ENCODE data around the gene TSPAN32.

The TSPAN32 gene

DNA sequence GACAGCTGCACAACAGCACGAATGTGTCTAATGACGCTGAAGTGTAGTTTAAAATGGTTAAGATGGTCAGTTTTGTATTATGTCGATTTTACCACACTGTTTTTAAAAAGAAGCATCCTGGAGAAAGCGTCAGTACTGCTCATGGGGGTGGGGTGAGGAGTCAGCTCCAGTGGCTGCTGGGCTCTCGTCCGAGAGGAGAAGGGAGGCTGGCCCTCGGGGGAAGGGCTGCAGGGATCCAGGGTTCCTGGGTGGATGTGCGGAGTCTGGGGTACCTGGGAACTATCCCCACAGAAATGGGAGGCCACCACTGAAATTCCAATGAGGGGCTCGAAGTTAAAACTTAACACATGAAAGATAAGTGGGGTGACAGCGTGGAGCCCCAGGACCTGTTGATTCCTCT, 12.0 kb upstream of the TSPAN32 start:
- DNase-seq, result no peak

DNA sequence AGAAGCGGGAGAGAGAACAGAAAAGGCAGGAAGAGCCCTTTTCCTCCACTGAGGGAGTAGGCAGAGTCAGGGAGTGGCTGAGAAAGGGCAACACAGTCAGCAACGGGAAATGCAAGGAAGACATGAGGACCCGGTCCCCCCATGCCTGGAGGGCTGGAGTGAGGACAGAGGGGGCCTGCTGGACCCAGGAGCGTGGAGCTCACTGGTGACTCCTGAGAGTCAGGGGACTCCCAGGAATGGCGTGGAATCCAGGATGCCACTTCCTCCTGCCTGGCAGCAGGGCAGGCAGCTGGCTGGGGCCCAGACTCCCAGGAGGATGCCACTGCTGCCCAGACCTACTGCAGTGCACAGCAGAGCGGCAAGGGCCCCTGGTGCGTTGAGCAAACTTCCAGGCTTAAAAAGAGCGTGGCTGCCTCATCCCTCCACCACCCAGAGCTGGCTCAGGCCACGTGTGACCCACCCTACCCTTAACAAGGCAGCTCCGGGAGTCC, 11.4 kb upstream of the TSPAN32 start:
- DNase-seq, result no peak

DNA sequence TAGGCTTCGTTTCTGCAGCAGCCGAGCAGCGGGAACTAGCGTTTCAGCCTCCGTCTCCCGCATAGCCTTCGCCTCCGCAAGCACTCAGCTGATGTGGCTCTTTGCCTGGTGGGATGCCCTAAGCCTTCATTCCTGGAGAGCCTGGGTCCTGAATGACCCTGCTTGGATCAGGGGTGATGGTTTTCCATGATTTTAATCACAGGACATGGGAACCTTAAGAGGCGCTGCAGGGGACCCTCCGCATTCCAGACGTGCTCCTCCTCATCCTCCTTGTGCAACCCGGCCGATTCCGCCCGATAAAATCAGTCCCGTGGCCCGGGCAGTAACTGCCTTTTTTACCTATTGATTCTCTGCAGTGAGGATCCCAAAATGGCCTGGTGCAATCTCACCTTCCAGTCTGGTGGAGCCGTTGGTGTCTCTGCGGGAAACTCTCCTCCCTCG, 8.3 kb upstream of the TSPAN32 start:
- DNase-seq, result no peak

DNA sequence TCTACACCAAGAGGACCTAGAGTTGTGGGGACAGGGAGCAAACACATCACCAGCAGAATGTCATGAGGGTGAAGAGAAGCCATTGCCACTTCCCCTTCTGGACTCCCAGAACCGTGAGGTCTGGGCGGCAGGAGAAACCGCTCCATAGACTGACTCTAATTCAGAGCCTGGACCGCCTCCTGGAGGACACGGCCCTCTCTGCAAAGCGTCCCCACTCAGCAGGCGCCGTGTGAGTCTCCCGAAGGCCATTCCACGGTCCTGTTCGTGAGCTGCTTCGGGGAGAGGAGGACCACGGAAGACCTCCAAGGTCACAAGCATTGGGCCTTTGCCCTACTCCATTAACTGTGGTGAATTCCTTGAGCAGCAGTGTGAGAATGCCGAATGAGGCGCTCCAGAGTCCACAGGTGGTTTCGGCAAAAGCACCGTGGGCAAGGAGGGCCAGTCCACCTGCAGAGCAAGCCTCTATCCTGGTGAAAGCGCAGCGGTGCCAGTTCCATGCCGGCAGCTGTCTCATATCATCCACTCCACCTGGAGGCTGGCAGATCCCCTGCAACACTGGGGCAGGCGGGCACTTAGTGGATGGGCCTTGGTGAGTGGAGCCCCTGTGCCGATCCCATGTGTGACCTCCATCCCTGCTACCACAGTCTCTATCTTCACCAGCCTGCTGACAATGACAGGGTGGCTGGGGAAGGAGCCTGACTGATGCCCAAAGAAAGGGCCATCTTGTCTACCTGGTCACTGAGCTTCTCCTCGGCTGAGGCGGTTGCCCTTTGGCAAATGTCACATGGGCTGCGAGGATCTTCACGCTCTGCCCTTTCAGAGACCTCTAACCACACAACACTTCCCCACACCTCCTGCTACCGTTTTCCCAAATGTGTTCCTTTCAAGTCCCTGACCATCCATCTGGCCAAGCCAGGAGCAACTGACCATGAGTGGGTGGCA, 7.6 kb upstream of the TSPAN32 start:
- no peak for DNase-seq

GRCh38 chr11:2294926-2295290, 6.9 kb upstream of the TSPAN32 start:
- no peak for DNase-seq

- no peak for DNase-seq
Measured at GRCh38 chr11:2295971-2296912, 5.6 kb upstream of the TSPAN32 start.

DNA sequence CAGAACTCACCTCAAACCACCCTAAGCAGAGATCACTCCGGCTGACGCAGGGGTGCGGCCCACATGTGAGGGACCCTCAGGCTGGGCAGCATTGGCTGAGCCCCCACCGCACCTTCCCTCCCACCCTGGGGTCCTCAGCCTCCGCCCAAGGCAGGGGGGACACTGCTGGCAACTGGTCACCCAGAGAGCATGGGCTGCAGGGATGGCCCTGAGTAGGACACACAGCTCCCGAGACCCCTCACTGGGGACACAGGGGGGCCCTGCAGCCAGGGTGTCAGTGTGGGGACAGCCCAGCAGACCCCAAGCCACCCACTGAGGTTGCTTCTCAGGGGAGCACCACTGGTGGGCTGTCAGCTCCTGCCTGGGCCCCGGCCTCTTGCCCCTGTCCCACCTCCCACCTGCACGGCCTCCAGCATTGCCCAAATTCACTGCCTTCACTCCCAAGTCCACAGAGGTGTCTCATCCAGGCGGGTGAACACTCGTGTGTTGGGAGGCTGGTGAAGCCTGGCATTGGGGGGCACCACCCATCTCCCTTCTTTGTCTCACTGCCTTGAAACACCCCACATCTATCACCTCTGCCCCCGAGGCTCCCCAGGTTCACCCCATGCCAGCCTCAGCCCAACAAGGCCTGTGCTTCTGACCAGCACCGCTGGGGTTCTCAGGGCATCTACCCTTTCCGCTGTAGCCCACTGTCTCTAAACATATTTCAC, 4.7 kb upstream of the TSPAN32 start:
- no peak for DNase-seq

DNA sequence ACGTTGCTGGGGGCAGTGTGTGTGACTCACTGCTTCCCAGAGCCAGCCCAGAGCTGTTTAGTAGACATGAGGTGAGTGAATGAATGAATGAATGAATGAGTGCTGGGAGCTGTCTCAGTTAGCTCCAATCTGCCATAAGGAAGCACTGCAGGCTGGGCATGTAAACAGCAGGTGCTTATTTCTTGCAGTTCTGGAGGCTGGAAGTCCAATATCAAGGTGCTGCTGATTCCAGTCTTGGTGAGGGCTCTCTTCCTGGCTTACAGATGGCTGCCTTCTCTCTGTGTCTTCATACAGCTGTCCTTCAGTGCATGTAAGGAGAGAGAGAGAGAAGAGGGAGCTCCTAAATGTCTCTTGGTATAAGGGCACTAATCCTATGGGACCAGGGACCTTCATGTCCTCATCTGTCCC, 4.2 kb upstream of the TSPAN32 start:
- no peak for DNase-seq

DNA sequence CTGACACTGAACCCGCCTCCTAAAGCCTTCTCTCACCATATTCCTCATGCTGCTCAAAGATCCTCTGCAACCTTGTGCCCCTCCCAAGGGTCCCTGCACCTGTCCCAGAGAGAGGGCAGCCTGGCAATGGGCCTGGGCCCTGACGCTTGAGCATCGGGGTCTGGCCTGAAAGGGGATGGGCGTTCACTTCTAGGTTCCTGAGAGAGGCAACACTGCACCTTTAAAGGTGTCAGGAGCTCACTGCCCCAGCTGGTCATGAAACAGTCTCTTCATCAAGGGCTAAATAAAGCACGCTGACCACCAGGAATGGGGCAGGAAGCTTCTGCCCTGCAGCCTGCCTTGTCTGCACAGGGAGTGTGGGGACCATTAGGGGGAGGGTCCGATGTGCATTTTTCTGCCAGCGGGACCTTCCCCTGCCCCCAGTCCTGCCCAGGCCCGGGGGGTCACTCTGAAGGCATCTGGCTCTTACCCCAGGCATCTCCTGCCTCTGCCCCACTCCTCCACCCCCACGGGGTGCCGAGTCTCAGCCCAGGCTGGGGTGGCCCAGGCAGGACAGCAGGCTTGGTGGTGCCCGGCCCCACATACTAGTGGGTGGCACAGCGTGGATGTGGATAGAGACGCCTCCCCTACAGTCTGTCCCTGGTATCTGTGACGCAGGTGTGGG, 3.5 kb upstream of the TSPAN32 start:
- DNase-seq, result no peak

DNA sequence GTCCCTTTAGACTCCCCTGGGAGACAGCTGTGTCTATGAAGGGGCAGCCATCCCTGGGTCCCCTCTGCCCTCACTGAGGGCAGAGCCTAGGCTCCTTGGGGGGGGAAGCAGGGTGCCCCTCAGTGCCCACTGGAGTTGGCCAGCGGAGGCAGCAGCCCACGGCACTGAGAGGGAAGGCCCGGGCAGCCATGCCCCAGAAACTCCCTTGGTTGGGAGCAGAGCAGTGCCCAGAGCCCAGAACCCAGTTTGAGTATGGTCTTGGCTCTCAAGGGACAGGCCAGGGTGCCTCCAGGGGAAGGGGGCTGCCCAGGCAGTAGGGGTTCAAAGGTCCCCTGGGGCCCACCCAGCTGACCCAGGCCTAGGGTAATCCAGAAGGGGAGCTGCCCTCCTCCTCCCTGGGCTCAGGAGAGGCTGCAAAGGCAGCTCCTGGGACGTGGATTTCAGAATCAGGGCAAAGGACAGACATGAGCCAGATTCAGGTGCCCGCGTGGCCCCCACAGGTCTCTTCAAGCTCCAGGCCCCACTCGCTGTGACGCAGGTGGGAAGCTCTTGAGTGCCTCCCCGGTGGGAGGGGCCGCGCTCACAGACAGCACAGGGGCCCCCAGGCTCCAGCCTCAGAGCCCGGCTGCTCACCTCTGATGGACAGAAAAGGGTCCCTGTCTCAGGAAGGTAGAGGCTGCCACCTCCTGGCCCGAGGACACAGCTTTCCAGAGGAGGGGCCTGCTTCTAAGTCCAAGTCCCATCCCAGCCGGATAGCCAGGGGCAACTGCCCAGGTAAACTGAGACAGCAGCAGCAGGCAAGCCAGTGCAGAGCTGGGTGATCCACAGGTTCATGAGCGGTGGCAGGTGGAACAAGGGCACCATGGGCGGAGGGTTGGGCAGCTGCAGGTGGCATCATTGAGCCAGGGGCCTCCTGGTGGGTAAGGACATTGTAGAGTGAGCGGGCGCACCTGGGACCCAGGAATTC, 2.7 kb upstream of the TSPAN32 start:
- no peak for DNase-seq

GRCh38 chr11:2299773-2300172, 2.0 kb upstream of the TSPAN32 start:
- no peak for DNase-seq

DNA sequence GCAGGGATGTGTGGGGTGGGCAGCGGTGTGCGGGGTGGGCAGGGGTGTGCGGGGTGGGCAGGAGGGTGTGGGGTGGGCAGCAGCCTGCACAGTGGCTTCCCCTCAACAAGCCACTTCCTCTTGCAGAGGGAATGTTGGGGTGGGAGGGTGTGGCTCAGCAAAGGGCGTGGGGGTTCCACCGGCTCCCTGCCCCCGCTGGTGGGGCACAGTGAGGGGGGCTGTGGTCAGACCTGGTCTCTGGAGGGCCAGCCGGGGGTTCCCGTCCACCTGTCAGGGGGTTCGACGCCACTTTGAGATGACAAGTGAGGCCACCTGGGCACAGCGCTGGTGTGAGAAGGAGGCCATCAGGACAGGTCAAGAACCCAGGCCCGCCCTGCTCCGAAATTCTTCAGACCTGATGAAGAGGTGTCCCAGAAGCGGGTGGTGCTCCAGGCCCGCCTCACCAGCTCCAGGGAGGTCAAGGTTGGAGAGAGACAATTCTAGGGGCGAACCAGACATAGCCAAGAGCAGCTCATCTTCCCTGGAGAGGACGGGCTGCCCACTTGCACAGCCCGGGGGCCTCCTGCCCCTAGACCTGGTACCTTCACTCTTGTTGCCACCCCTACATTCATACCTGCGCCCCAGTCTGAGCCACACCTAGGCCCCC, 1.4 kb upstream of the TSPAN32 start:
- no peak for DNase-seq

DNA sequence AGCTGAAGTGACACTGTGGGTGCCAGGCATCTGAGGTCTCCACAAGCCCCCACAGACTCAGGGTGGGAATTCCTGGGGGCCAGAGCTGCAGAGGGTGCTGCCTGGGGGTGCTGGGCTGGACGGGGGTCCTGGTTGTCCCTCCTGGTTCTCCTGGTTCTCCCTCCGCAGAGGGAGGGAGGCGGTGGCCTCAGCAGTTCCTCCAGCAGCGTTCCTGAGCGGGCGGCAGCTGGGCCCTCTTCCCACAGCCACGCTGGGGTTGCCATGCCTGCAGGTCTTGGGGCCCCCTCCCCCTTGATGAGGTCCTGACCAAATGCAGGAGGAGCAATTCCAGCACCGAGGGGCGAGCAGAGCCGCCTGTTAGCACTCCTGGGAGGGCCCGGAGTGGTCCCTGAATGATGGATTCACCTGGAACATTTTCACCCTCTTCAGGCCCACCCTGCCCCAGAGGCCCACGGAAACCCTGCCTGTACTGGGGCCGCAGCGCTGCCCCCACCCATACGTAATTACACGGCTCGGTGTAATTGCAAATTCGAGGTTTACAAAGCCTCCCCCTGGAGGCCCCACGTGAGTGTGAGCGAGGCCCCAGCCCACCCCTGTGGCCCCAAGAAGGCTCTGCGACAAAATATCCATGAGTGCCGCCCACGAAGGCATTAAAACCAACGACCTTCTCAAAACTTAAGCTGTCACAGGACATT, 730 bp upstream of the TSPAN32 start:
- no peak for DNase-seq

GRCh38 chr11:2302306-2302895, 588 bp downstream of the TSPAN32 start:
- DNase-seq, result no peak

DNA sequence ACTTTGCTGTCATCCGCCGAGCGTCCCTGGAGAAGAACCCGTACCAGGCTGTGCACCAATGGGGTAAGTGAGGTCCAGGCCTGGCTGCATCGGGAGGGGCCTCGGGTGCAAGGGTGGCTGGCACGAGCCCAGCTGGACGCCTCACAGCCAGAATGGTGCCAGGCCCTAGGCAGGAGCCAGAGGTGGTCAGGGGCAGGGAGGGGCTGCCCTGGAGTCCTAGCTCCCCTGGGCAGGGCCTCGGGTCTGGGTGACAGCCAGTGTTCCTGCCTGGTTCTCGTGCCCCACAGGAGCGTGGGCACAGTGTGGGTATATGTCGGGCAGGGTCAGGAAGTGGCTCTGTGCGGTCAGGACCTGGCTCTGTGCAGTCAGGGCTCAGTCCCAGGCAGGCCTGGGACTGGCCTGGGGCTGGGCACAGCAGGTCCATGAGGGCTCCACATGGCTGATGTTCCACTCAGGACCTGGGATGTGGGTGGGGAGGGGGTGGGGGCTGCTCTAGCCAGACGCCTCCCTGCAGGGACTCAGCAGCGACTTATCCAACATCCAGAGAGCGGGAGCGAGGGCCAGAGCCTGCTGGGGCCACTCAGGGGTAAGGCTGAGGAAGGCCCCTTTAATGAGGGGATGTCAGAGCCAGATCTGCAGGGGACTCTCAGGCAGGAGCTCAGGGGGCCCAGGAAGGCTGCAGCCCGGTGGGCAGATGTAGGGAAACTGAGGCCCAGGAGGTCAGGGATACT, 1.2 kb downstream of the TSPAN32 start:
- no peak for DNase-seq

DNA sequence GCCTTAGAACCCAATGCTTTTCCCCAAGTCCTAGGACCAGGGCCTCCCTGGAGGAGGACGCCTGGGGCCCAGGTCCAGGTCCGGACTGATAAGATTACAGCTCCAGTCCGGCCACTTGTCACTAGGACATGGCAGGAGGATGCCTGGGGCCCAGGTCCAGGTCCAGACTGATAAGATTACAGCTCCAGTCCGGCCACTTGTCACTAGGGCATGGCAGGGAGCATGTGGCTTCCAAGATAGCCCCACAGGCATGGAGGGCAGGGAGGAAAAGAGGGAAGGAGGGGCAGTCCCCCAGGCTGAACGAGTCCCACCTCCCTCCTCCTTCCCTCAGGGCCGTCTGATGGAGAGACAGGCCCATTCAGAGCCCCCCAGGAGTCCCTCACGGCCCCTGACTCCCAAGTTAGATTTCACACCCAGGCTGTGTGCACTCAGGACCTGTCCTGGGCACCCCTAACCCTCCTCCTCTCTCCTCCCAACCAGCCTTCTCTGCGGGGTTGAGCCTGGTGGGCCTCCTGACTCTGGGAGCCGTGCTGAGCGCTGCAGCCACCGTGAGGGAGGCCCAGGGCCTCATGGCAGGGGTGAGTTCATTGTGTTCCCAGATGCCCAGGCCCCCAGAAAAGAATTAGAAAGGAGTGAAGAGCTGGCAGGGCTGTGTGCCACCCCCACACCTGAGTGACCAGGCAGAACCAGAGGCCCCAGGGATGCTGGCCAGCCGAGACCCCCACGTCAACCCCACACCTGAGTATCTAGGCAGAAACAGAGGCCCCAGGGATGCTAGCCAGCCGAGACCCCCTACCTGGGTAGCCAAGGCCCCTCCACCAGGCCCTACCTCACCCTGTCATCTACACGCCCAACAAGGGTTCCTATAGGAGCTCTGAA, 2.1 kb downstream of the TSPAN32 start:
- DNase-seq, result no peak

DNA sequence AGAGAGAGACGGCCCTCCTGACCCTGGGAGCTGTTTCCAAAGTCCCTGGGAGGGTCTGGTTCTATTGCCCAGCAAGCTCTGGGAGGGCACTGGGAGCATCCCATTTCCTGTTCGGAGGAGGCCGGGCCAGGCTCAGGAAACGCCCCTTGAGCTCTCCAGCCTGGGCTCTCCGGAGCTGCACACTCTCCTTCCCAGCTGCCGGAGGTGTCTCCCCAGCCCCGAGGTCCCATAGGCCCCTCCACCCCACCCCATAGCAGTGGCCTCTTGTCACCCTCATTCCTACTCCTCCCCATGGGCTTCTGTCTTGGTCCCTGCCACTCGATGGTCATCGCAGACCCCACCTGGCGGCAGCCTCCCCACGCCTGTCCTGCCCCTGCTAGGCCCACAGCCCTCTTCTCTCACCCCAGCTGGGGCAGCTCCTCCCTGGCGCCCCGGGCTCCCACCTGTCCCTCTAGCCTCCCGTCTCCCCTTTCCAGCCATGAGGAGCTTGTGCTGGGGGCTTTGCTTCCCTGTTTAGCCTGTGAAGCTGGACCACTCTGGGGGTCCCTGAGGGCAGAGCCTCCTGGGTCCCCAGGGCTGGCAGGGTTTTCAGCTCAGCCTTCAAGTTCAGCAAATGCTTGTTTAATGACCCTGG, 2.8 kb downstream of the TSPAN32 start:
- no peak for DNase-seq
